Transverse colon (tissue), 4 donors: ENCODE data around the gene SCARF1. TPM values are rescaled to one million over a fixed set of nuclear protein-coding genes. Genes with fewer than 3 reads are reported as not detected.

Experiments used
- DNase-seq: peaks from one replicate; pipeline ENCODE4 v3.0.0-alpha.2; 2019
- H3K27ac ChIP-seq, 4 donors: fragments of 200-600 bp; sonication (generic); 2 replicates each; pipeline ENCODE4 v1.5.1; 2016 to 2018; ENCODE audit warnings: inconsistent platforms in 4 of 4
- H3K27me3 ChIP-seq: fragments of 200-600 bp; sonication (generic); 2 replicates; pipeline ENCODE4 v1.5.1; 2017; ENCODE audit warnings: inconsistent platforms
- H3K36me3 ChIP-seq, 4 donors: fragments of 200-600 bp; sonication (generic); 2 replicates each; pipeline ENCODE4 v1.5.1; 2017 to 2019; ENCODE audit warnings: inconsistent platforms in 4 of 4
- H3K4me1 ChIP-seq, 4 donors: fragments of 200-600 bp; sonication (generic); 2 replicates each; pipeline ENCODE4 v1.5.1; 2017 to 2020; ENCODE audit warnings: inconsistent platforms in 4 of 4
- H3K4me3 ChIP-seq, 4 donors: fragments of 200-600 bp; sonication (generic); 1 replicate in 1 of 4; 2 replicates in 3 of 4; pipeline versions ENCODE4 v1.5.1 to v1.6.1; 2017 to 2019; ENCODE audit warnings: inconsistent platforms in 4 of 4
- H3K9me3 ChIP-seq, 2 donors: fragments of 200-600 bp; sonication (generic); 2 replicates each; pipeline ENCODE4 v1.5.1; 2017 to 2019; ENCODE audit warnings: inconsistent platforms in 2 of 2
- CTCF ChIP-seq, 5 experiments: fragments of 200-600 bp in 3 of 5; fragments of 450-650 bp in 2 of 5; sonication (generic) in 3 of 5; IDR thresholded peaks; 1 replicate in 2 of 5; 2 replicates in 3 of 5; pipeline ENCODE4 v1.5.1; 2016 to 2017; ENCODE audit warnings: antibody characterized with exemption in 5 of 5, inconsistent platforms in 3 of 5, mild to moderate bottlenecking in 2 of 5, moderate library complexity in 1 of 5
- EP300 ChIP-seq: sonication (generic); formaldehyde crosslinking; IDR thresholded peaks from one replicate; pipeline ENCODE4 v1.6.1; 2017; ENCODE audit warnings: antibody characterized with exemption, low read depth
- POLR2A ChIP-seq: fragments of 450-650 bp; IDR thresholded peaks from one replicate; pipeline ENCODE4 v1.6.1; 2016; ENCODE audit warnings: antibody characterized with exemption, mild to moderate bottlenecking, moderate library complexity
- POLR2AphosphoS5 ChIP-seq, 3 donors: sonication (generic); formaldehyde crosslinking; IDR thresholded peaks; one replicate each; pipeline ENCODE4 v1.6.1; 2016; ENCODE audit warnings: antibody characterized with exemption in 3 of 3
- WGBS, 2 donors: methylation state at CpG; one replicate each; pipeline ENCODE4 v1.1.5; 2018; ENCODE audit warnings: low coverage in 1 of 2; 5-methylcytosine and 5-hydroxymethylcytosine counted together
- in situ Hi-C, 4 donors: fragments of 200-750 bp; cut with MboI; loops; one replicate each; pipeline versions ENCODE4 v1.15.0 to v1.15.1; 2017; ENCODE audit warnings: low sequenced_read_pairs in 3 of 4, low pct_ligation_motif_present in 1 of 4, low pct_unique_long_range_greater_than_20kb in 1 of 4
- intact Hi-C: fragments of 100-400 bp; cut with DNase I; formaldehyde crosslinking; loops from one replicate; pipeline ENCODE4 v1.15.1; 2023; ENCODE audit warnings: low total_unique reads
- total RNA-seq, 4 donors: library from RNA; depleted of rRNA; stranded (reverse); fragments of >200 nt; gene quantifications; one replicate each; pipeline ENCODE4 v1.1.0, GENCODE V29; 2016

Gene SCARF1
- total RNA-seq, 4 donors from 2014 or later: 11.2 to 63.2 (median 16.3) TPM

DNA sequence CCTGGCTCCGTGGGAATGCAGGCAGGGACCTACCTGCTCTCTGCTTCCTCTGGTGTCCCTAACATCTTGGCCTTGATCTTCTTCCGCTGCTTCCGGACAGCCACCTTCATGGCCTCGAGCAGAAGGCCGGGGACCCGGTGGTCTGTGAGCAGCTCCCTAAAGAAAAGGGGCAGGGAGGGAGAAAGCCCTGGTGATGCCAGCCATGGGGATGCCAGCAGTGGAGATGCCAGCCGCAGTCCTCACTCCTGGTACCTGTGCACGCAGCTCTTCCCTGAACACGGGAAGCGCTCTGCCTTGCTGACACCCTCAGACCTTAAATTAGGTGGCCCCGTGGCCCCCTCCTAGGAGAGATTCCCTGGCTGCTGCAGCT, 2.3 kb upstream of the SCARF1 start:
- in situ Hi-C loops (no loop called here), intact Hi-C loops (loop anchor here (5.0 kb wide), 1 partner anchor 75 kb away; no protein-coding TSS in a partner anchor)
- peak overlapping the region in 1 of 4 donors; percentile 77 for H3K4me3 ChIP-seq
- no peak for DNase-seq
- peak overlapping the region; percentile 97 to 100 (median 100) for H3K27ac ChIP-seq
- TF ChIP-seq EP300 (no peak), POLR2AphosphoS5 (IDR thresholded peaks at IDR 0.05) (no peak), CTCF (IDR thresholded peaks at IDR 0.05) (no peak), POLR2A (no peak)
- WGBS, 2 donors: 80% methylated on average over 1 to 10 of the region's 11 CpGs
- peaks cover 0 to 22% (median 7%) of the 10 kb centered on the region in 4 donors for H3K36me3 ChIP-seq
- peaks cover 24 to 45% (median 40%) of the 10 kb centered on the region in 4 donors for H3K4me1 ChIP-seq
- no peaks in the 10 kb centered on the region for H3K27me3 ChIP-seq
- H3K9me3 ChIP-seq: no peaks in the 10 kb centered on the region

DNA sequence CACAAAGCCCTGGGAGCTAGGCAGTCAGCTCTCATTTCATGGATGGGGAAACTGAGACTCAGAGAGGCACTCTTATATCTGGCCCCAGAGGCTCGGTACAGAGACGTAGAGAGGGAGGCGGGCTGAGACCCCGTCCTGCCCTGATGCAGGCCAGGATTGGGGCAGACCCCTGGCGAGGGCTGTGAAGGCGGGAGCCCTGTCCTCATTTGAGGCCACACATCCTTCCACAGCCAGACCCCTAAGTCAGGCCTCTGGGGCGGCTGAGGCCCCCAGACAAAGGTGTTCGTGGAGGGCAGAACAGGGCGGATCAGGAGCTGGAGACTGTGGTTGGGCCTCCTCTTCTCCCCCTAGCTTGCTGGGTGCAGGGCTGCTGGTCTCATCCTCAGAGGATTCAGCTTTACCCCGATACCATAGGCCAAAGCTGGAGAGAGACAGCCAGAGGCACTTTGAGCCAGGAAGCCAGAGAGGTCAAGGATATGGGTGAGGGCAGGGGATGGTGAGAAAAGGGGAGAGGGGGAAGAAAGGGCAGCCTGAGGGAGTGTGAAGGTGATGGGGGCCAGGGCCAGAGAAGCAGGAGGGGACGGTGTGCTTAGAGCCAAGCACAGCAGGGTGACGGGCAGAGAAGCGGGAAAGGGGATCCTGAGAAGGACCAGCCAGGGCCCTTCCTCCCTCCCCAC, 805 bp upstream of the SCARF1 start:
- H3K9me3 ChIP-seq: no peaks in the 10 kb centered on the region
- no peak for DNase-seq
- in situ Hi-C loops: no loop called here
- peaks cover 0 to 9% (median 1%) of the 10 kb centered on the region in 4 donors for H3K36me3 ChIP-seq
- peak overlapping the region in 3 of 4 donors; percentile 18 to 99 (median 60) for H3K27ac ChIP-seq
- H3K4me3 ChIP-seq: no peak overlapping the region
- no peaks in the 10 kb centered on the region for H3K27me3 ChIP-seq
- TF ChIP-seq EP300 (no peak), POLR2A (no peak), POLR2AphosphoS5 (IDR thresholded peaks at IDR 0.05) (no peak), CTCF (IDR thresholded peaks at IDR 0.05) (no peak)
- H3K4me1 ChIP-seq: peaks cover 24 to 45% (median 40%) of the 10 kb centered on the region in 4 donors
- 91% methylated on average over 13 of the region's 13 CpGs; no CpG with 5 or more reads in 1 of the 2 donors for WGBS, 2 donors
- intact Hi-C loops: loop anchor here (5.0 kb wide), 1 partner anchor 74 kb away; no protein-coding TSS in a partner anchor

DNA sequence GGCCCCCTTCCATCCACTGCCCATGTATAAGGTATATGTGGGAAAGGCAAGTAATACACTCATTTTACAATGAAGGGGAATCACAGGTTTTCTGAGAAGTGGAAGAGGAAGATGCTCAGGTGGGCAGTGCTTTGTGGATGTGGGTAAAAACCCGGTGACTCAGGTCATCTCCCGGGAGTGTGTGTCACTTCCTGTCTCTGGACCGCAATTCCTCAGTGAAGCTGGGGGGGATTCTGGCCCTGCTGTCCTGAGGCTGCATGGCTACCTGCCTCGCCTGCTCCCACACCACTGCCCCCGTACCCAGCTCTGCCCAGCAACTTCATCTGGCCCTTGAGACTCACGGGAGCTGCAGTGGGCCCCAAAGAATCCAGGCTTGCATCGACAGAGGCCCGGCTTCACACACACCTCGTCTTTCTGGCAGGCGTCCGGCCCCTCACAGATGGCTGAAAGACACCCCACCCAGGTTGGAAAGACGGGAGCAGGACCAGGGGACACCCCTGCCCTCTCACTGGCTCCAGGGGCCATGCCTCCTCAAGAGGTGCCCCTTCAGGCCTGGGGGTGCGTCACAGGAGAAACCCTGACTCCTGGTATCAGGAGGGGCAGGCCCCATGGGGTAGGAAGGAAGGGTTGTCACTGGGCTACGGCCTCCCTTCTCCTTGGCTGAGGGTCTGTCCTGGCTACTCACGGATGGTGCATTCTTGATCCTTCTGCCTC, 882 bp downstream of the SCARF1 start:
- Histone ChIP-seq H3K27me3 (no peaks in the 10 kb centered on the region), H3K4me1 (peaks cover 13 to 29% (median 24%) of the 10 kb centered on the region in 4 donors), H3K4me3 (peak overlapping the region in 2 of 4 donors; percentile 10 to 50), H3K27ac (peak overlapping the region; percentile 49 to 79 (median 68)), H3K36me3 (no peaks in the 10 kb centered on the region), H3K9me3 (no peaks in the 10 kb centered on the region)
- 69 to 74% methylated on average over 3 to 15 of the region's 15 CpGs for WGBS, 2 donors
- no peak for DNase-seq
- intact Hi-C loops: loop anchor here (5.0 kb wide), 1 partner anchor 72 kb away; no protein-coding TSS in a partner anchor
- in situ Hi-C loops: no loop called here
- TF ChIP-seq EP300 (no peak), CTCF (IDR thresholded peaks at IDR 0.05) (no peak), POLR2AphosphoS5 (IDR thresholded peaks at IDR 0.05) (no peak), POLR2A (no peak)

DNA sequence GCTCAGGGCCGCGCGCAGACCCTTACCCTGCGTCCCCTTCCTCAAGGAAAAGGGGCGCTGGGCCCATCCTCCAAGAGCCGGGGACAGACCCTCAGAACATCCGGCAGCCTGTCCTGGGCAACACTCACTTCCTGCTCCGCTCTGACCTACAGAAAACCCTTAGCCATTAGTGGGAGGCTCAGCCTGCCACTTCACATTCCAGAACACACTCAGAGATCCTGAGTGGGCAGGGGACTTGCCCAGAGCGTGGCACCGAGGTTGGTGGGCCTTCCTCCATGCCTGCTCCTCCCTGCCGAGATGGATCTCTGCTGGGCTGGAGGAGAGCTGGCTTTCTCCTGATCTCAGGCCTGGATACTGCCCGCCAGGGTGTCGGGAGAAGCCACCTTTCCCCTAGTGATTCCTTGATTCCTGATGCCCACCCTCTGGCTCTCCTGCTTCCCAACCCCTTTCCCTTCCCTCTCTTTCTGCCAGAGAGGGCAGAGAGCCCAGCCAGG, 1.5 kb downstream of the SCARF1 start:
- peak overlapping the region in 3 of 4 donors; percentile 19 to 50 (median 49) for H3K4me3 ChIP-seq
- no peak for TF ChIP-seq POLR2A
- TF ChIP-seq EP300: no peak
- no peak for TF ChIP-seq POLR2AphosphoS5 (IDR thresholded peaks at IDR 0.05)
- TF ChIP-seq CTCF (IDR thresholded peaks at IDR 0.05): no peak
- WGBS, 2 donors: 22% methylated on average over 9 of the region's 13 CpGs; no CpG with 5 or more reads in 1 of the 2 donors
- no peaks in the 10 kb centered on the region for H3K27me3 ChIP-seq
- no peaks in the 10 kb centered on the region for H3K9me3 ChIP-seq
- peaks cover 13 to 29% (median 24%) of the 10 kb centered on the region in 4 donors for H3K4me1 ChIP-seq
- DNase-seq: no peak
- no peaks in the 10 kb centered on the region for H3K36me3 ChIP-seq
- H3K27ac ChIP-seq: peak overlapping the region; percentile 49 to 79 (median 64)
- intact Hi-C loops (no loop called here), in situ Hi-C loops (no loop called here)
